ENCODE measurements around the gene CARMIL1. TPM values are rescaled to one million over a fixed set of nuclear protein-coding genes. Genes with fewer than 3 reads are reported as not detected.

CARMIL1 gene
- total RNA-seq, 1 donor from 2014 or later = 19.1 TPM

GRCh38 chr6:25534942-25535631, 255.9 kb downstream of the CARMIL1 start:
- FAIRE-seq = no peak
- H3K4me1 Mint-ChIP-seq (ENCODE audit: low read depth, unreplicated experiment) = peaks cover 10% of the 10 kb centered on the region

GRCh38 chr6:25535632-25536225, 256.6 kb downstream of the CARMIL1 start:
- H3K27me3 ChIP-seq (ENCODE audit: insufficient read depth, low read length) = no peaks in the 10 kb centered on the region
- DNase-seq (ENCODE audit: low read depth) (no peak), FAIRE-seq (no peak)
- no peaks in the 10 kb centered on the region for H3K79me2 ChIP-seq (ENCODE audit: insufficient read depth, low read length)
- H3K27ac ChIP-seq (ENCODE audit: low read depth, low read length) = no peak overlapping the region
- Mint-ChIP-seq H3K4me3 (ENCODE audit: unreplicated experiment) (no peak overlapping the region), H3K4me1 (ENCODE audit: low read depth, unreplicated experiment) (peaks cover 10% of the 10 kb centered on the region), H3K36me3 (ENCODE audit: low read depth, unreplicated experiment) (peaks cover 5% of the 10 kb centered on the region), H3K27me3 (ENCODE audit: low read depth, unreplicated experiment) (no peaks in the 10 kb centered on the region), H3K9me3 (ENCODE audit: unreplicated experiment) (no peaks in the 10 kb centered on the region), H3K27ac (ENCODE audit: unreplicated experiment) (no peak overlapping the region)
- no peak overlapping the region for H3K9ac ChIP-seq (ENCODE audit: low read length)
- H3K4me1 ChIP-seq (ENCODE audit: insufficient read depth, low read length) = no peaks in the 10 kb centered on the region
- H4K20me1 ChIP-seq (ENCODE audit: insufficient read depth, low read length) = no peaks in the 10 kb centered on the region
- no peak overlapping the region for H2AFZ ChIP-seq (ENCODE audit: low read depth, low read length)
- no peak overlapping the region for H3K4me2 ChIP-seq (ENCODE audit: low read length)
- no peaks in the 10 kb centered on the region for H3K9me3 ChIP-seq (ENCODE audit: insufficient read depth, low read depth, low read length)
- no peaks in the 10 kb centered on the region for H3K36me3 ChIP-seq (ENCODE audit: insufficient read depth, low read length)
- no peak overlapping the region for H3K4me3 ChIP-seq (ENCODE audit: insufficient read depth, low read depth, low read length)
- no peak for TF ChIP-seq EZH2 (IDR thresholded peaks at IDR 0.05; ENCODE audit: insufficient read depth, low read length)
- TF ChIP-seq CTCF (IDR thresholded peaks at IDR 0.05; ENCODE audit: insufficient read depth, low read depth, low read length) = no peak

More at GRCh38 chr6:25534942-25535631, 255.9 kb downstream of the CARMIL1 start:
- DNase-seq (ENCODE audit: low read depth) = no peak
- no peak overlapping the region for H3K27ac ChIP-seq (ENCODE audit: low read depth, low read length)
- H3K4me3 ChIP-seq (ENCODE audit: insufficient read depth, low read depth, low read length) = no peak overlapping the region
- H3K36me3 ChIP-seq (ENCODE audit: insufficient read depth, low read length) = no peaks in the 10 kb centered on the region
- Mint-ChIP-seq H3K36me3 (ENCODE audit: low read depth, unreplicated experiment) (peaks cover 5% of the 10 kb centered on the region), H3K27me3 (ENCODE audit: low read depth, unreplicated experiment) (no peaks in the 10 kb centered on the region), H3K27ac (ENCODE audit: unreplicated experiment) (no peak overlapping the region), H3K4me3 (ENCODE audit: unreplicated experiment) (no peak overlapping the region), H3K9me3 (ENCODE audit: unreplicated experiment) (no peaks in the 10 kb centered on the region)
- no peaks in the 10 kb centered on the region for H4K20me1 ChIP-seq (ENCODE audit: insufficient read depth, low read length)
- no peak overlapping the region for H3K4me2 ChIP-seq (ENCODE audit: low read length)
- H3K9me3 ChIP-seq (ENCODE audit: insufficient read depth, low read depth, low read length) = no peaks in the 10 kb centered on the region
- TF ChIP-seq CTCF (IDR thresholded peaks at IDR 0.05; ENCODE audit: insufficient read depth, low read depth, low read length) (no peak), EZH2 (IDR thresholded peaks at IDR 0.05; ENCODE audit: insufficient read depth, low read length) (no peak)
- no peaks in the 10 kb centered on the region for H3K4me1 ChIP-seq (ENCODE audit: insufficient read depth, low read length)
- H3K9ac ChIP-seq (ENCODE audit: low read length) = no peak overlapping the region
- no peak overlapping the region for H2AFZ ChIP-seq (ENCODE audit: low read depth, low read length)
- no peaks in the 10 kb centered on the region for H3K79me2 ChIP-seq (ENCODE audit: insufficient read depth, low read length)
- no peaks in the 10 kb centered on the region for H3K27me3 ChIP-seq (ENCODE audit: insufficient read depth, low read length)

- TF ChIP-seq CTCF (IDR thresholded peaks at IDR 0.05; ENCODE audit: insufficient read depth, low read depth, low read length) (no peak), EZH2 (IDR thresholded peaks at IDR 0.05; ENCODE audit: insufficient read depth, low read length) (no peak)
- Mint-ChIP-seq H3K4me1 (ENCODE audit: low read depth, unreplicated experiment) (peaks cover 10% of the 10 kb centered on the region), H3K36me3 (ENCODE audit: low read depth, unreplicated experiment) (peaks cover 7% of the 10 kb centered on the region), H3K27me3 (ENCODE audit: low read depth, unreplicated experiment) (no peaks in the 10 kb centered on the region), H3K27ac (ENCODE audit: unreplicated experiment) (no peak overlapping the region), H3K4me3 (ENCODE audit: unreplicated experiment) (no peak overlapping the region), H3K9me3 (ENCODE audit: unreplicated experiment) (no peaks in the 10 kb centered on the region)
- no peak overlapping the region for H2AFZ ChIP-seq (ENCODE audit: low read depth, low read length)
- DNase-seq (ENCODE audit: low read depth) = no peak
- no peaks in the 10 kb centered on the region for H3K4me1 ChIP-seq (ENCODE audit: insufficient read depth, low read length)
- H3K27me3 ChIP-seq (ENCODE audit: insufficient read depth, low read length) = no peaks in the 10 kb centered on the region
- no peak overlapping the region for H3K4me3 ChIP-seq (ENCODE audit: insufficient read depth, low read depth, low read length)
- no peaks in the 10 kb centered on the region for H3K9me3 ChIP-seq (ENCODE audit: insufficient read depth, low read depth, low read length)
- FAIRE-seq = no peak
- no peaks in the 10 kb centered on the region for H3K36me3 ChIP-seq (ENCODE audit: insufficient read depth, low read length)
- H3K9ac ChIP-seq (ENCODE audit: low read length) = no peak overlapping the region
- H3K79me2 ChIP-seq (ENCODE audit: insufficient read depth, low read length) = no peaks in the 10 kb centered on the region
- H3K27ac ChIP-seq (ENCODE audit: low read depth, low read length) = no peak overlapping the region
- no peak overlapping the region for H3K4me2 ChIP-seq (ENCODE audit: low read length)
- H4K20me1 ChIP-seq (ENCODE audit: insufficient read depth, low read length) = no peaks in the 10 kb centered on the region
Observed at GRCh38 chr6:25536781-25537180, 257.6 kb downstream of the CARMIL1 start.

Data from astrocyte (in vitro differentiated cells and primary cell).